ENCODE results near the gene MBTD1. TPM values are rescaled to one million over a fixed set of nuclear protein-coding genes. Genes with fewer than 3 reads are reported as not detected.

MBTD1 gene
- total and polyA plus RNA-seq, 7 donors = 4.8 to 16.1 (median 12.5) TPM

DNA sequence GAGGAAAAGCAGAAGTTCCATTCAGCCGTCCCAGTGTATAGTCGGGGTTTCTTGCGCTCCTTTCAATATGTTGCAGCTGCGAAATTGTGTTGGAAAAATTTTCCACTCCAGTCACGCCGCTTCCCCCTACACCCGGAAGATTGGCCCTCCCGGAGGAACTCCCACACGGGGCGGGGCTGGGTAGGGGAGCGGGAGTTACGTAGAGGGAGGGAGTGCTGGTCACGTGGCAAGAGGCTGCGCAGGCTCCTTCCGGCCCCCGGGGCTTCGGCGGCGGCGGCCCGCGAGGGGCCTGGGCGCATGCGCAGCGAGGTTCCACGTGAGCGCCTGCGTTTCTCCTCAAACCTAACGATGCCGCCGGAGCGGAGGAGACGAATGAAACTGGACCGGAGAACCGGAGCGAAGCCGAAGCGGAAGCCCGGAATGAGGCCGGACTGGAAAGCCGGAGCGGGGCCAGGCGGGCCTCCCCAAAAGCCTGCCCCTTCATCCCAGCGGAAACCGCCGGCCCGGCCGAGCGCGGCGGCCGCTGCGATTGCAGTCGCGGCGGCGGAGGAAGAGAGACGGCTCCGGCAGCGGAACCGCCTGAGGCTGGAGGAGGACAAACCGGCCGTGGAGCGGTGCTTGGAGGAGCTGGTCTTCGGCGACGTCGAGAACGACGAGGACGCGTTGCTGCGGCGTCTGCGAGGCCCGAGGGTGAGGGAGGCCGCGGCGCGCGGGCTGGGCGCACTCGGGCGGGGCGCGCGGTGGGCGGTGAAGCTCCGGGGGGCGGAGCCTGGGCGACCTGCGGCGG lies 581 bp upstream of the MBTD1 start, which contains the start of gene UTP18:
TSS of gene UTP18 (plus strand) at position 310 of the 787 bp plus-strand sequence. CDS start at position 349, 39 bp downstream.
- Histone ChIP-seq H3K4me3 (peak within 1 kb of the TSS; percentile 92 to 96 (median 94)), H3K27me3 (no peaks in the 10 kb centered on the region), H3K4me1 (peaks cover 0 to 58% (median 42%) of the 10 kb centered on the region in 4 donors), H3K27ac (peak within 1 kb of the TSS; percentile 91 to 100 (median 94)), H3K36me3 (peaks cover 0 to 29% (median 0%) of the 10 kb centered on the region in 4 donors), H3K9me3 (no peaks in the 10 kb centered on the region)
- DNase-seq = peak; percentile 99
- intact Hi-C loops (cut with DNase I) = loop anchor here (5.0 kb wide), 1 partner anchor 93 kb away; the partner anchor contains the start of gene NME2
- TF ChIP-seq POLR2A (IDR thresholded peaks at IDR 0.05) (peak; percentile 42 to 52), EP300 (IDR thresholded peaks at IDR 0.05) (peak in 1 of 4 donors; percentile 32), POLR2AphosphoS5 (IDR thresholded peaks at IDR 0.05) (peak; percentile 75 to 90 (median 84))
- TF ChIP-seq, protein P1, sequence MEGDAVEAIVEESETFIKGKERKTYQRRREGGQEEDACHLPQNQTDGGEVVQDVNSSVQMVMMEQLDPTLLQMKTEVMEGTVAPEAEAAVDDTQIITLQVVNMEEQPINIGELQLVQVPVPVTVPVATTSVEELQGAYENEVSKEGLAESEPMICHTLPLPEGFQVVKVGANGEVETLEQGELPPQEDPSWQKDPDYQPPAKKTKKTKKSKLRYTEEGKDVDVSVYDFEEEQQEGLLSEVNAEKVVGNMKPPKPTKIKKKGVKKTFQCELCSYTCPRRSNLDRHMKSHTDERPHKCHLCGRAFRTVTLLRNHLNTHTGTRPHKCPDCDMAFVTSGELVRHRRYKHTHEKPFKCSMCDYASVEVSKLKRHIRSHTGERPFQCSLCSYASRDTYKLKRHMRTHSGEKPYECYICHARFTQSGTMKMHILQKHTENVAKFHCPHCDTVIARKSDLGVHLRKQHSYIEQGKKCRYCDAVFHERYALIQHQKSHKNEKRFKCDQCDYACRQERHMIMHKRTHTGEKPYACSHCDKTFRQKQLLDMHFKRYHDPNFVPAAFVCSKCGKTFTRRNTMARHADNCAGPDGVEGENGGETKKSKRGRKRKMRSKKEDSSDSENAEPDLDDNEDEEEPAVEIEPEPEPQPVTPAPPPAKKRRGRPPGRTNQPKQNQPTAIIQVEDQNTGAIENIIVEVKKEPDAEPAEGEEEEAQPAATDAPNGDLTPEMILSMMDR (IDR thresholded peaks at IDR 0.05) = no peak
- WGBS, 2 donors = 0 to 1% methylated on average over 93 of the region's 93 CpGs

DNA sequence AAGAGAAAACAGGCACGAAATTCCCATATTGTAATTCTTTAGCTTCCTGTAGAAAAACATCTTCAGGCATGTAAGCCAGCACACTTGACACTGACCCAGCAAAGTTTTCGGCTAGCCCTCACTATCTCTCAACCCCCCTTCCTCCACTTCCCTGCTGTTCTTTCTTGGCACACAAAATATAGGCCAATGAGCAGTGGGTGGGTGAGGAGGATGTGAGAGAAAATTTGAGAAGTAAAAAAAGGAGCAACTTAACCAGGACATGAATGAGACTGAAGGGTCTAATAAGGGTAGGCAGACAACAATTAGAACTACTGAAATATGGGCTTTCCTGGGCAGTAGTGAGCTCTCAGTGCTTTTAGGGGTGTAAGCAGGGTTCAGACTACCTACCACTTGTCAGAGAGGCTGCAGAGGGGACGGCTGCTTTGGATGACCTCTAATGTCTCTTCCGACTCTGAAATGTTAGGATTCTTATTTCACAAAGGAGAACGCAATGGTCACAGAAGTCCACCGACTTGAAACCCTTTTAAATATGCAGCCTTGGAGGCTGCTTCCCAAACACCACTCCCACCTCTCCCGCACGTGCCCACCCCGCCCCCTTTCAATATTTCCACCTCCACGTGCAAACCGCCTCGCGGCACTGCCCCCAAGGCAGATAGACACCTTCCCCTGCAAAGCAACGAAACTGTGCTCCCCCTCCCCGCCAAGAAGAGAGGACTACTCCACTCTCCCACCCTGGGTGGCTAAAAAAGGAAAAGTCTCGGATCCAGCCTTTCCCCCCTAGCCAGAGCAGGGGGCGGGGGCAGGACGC lies 889 bp downstream of the MBTD1 start:
- intact Hi-C loops (cut with DNase I) = no loop called here
- no peak for TF ChIP-seq POLR2A (IDR thresholded peaks at IDR 0.05)
- no peak for TF ChIP-seq EP300 (IDR thresholded peaks at IDR 0.05)
- TF ChIP-seq, protein P1 (IDR thresholded peaks at IDR 0.05) = no peak
- TF ChIP-seq POLR2AphosphoS5 (IDR thresholded peaks at IDR 0.05) = no peak
- Histone ChIP-seq H3K36me3 (peaks cover 0 to 29% (median 0%) of the 10 kb centered on the region in 4 donors), H3K4me1 (peaks cover 0 to 58% (median 43%) of the 10 kb centered on the region in 4 donors), H3K9me3 (no peaks in the 10 kb centered on the region), H3K27me3 (no peaks in the 10 kb centered on the region), H3K4me3 (peak overlapping the region; percentile 92 to 96 (median 94)), H3K27ac (peak overlapping the region; percentile 91 to 100 (median 94))
- DNase-seq = peak; percentile 65
- WGBS, 2 donors = 1 to 3% methylated on average over 18 of the region's 18 CpGs

DNA sequence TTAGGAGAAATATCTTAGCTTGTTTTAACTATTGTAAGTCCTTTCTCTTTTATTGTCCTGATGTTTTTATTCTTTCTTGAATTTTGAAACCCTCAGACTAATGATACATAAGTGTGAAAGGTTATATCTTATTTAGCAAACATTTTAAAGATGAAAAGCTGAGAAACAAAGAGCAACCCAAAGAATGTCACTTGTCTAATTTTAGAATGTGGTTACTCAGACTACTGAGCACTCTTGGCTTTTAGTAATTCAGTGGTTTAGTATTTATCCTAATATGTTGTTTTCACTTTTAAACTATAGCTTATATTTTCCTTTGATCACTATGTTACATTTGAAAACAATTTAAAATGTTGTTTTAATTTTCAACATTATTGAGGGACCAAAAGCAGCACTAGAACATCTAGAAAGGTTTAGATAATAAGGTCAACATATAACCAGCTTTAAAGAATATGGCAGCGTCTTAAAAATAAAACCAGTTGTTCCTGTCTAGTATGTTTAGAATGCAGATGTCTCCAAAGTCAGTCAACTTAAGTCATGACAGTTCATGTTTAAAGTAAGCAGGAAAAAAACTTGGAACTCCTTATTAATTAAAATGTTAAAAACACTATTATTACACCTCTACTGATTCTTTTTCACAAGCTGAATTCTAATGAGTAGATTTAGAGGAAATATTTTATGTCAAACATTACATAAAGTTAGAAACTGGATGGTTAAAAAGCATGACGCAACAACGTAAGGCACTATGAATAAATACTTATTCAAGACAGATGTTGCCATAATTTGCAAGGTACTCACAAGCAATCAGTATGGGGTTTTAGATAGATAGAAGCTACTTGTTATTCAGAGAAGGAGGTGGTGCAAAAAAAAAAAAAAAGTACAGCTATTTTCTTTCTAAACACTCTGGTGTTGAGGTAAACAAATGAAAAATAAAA lies 2.4 kb downstream of the MBTD1 start:
- intact Hi-C loops (cut with DNase I) = no loop called here
- peaks cover 0 to 52% (median 41%) of the 10 kb centered on the region in 4 donors for H3K4me1 ChIP-seq
- H3K27ac ChIP-seq = no peak overlapping the region
- H3K27me3 ChIP-seq = no peaks in the 10 kb centered on the region
- peaks cover 0 to 19% (median 0%) of the 10 kb centered on the region in 4 donors for H3K36me3 ChIP-seq
- H3K4me3 ChIP-seq = no peak overlapping the region
- 76 to 77% methylated on average over 3 of the region's 3 CpGs for WGBS, 2 donors
- no peak for DNase-seq
- TF ChIP-seq EP300 (IDR thresholded peaks at IDR 0.05) (no peak), POLR2A (IDR thresholded peaks at IDR 0.05) (no peak), POLR2AphosphoS5 (IDR thresholded peaks at IDR 0.05) (no peak)
- TF ChIP-seq, protein P1 (IDR thresholded peaks at IDR 0.05) = no peak
- H3K9me3 ChIP-seq = no peaks in the 10 kb centered on the region

DNA sequence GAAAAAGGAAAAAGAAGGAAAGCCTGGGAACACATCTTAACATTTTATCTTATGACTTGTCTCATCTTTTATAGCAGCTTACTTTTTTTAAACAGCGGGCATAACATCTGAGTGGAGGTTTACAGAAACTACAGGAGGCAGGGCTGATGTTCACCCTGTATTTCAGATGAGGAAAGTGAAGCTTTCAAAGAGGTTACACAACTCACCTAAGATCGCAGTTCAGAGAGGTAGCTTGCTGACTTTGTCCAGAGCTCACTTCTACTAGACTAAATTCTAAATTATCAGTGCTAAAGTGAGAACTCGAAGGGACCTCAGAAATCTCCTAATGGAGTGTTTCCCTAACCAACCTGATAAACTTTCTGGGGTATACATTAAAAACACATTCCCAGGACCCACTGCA lies 3.7 kb downstream of the MBTD1 start:
- peaks cover 0 to 39% (median 29%) of the 10 kb centered on the region in 4 donors for H3K4me1 ChIP-seq
- H3K27me3 ChIP-seq = no peaks in the 10 kb centered on the region
- intact Hi-C loops (cut with DNase I) = no loop called here
- H3K27ac ChIP-seq = no peak overlapping the region
- WGBS, 2 donors = 67 to 85% methylated on average over 3 of the region's 3 CpGs
- H3K4me3 ChIP-seq = no peak overlapping the region
- H3K9me3 ChIP-seq = no peaks in the 10 kb centered on the region
- DNase-seq = no peak
- peaks cover 0 to 28% (median 0%) of the 10 kb centered on the region in 4 donors for H3K36me3 ChIP-seq
- TF ChIP-seq POLR2A (IDR thresholded peaks at IDR 0.05) (no peak), POLR2AphosphoS5 (IDR thresholded peaks at IDR 0.05) (no peak), EP300 (IDR thresholded peaks at IDR 0.05) (no peak)
- TF ChIP-seq, protein P1 (IDR thresholded peaks at IDR 0.05) = no peak
